ENCODE data around the gene U2AF1L4.
"Not testable (repeated sequence)": the region's sequence is repeated elsewhere in the genome, so short reads cannot be mapped to it uniquely, and the experiment has no call there.

U2AF1L4 gene

GRCh38 chr19:35739275-35740107 lies 5.7 kb downstream of the U2AF1L4 start:
- DNase-seq, result no peak

- DNase-seq, result no peak
Measured at GRCh38 chr19:35738887-35739229, 6.4 kb downstream of the U2AF1L4 start.

GRCh38 chr19:35738021-35738886 lies 7.0 kb downstream of the U2AF1L4 start:
- DNase-seq, result no peak

- no peak for DNase-seq
Measured at GRCh38 chr19:35736913-35737886, 8.0 kb downstream of the U2AF1L4 start.

GRCh38 chr19:35734889-35735288 lies 10.3 kb downstream of the U2AF1L4 start:
- no peak for DNase-seq

GRCh38 chr19:35734273-35734672 lies 10.9 kb downstream of the U2AF1L4 start:
- DNase-seq, result no peak

- no peak for DNase-seq
Measured at GRCh38 chr19:35733180-35734125, 11.8 kb downstream of the U2AF1L4 start.

- DNase-seq, result no peak
Measured at GRCh38 chr19:35732540-35733179, 12.6 kb downstream of the U2AF1L4 start.

GRCh38 chr19:35731779-35732405 lies 13.3 kb downstream of the U2AF1L4 start:
- no peak for DNase-seq

GRCh38 chr19:35731353-35731752 lies 13.9 kb downstream of the U2AF1L4 start:
- DNase-seq, result no peak

- DNase-seq, result no peak
Measured at GRCh38 chr19:35730326-35730725, 14.9 kb downstream of the U2AF1L4 start.

GRCh38 chr19:35729763-35730162 lies 15.5 kb downstream of the U2AF1L4 start:
- no peak for DNase-seq

- DNase-seq, result no peak
Measured at GRCh38 chr19:35729021-35729420, 16.2 kb downstream of the U2AF1L4 start.

- DNase-seq, result no peak
Measured at GRCh38 chr19:35727956-35728706, 17.1 kb downstream of the U2AF1L4 start.

- no peak for DNase-seq
Measured at GRCh38 chr19:35727053-35727955, 17.9 kb downstream of the U2AF1L4 start.

GRCh38 chr19:35725216-35725861 lies 19.9 kb downstream of the U2AF1L4 start:
- DNase-seq, result no peak

GRCh38 chr19:35724560-35724959 lies 20.7 kb downstream of the U2AF1L4 start:
- no peak for DNase-seq

- DNase-seq, result not testable (repeated sequence)
Measured at GRCh38 chr19:35724132-35724531, 21.1 kb downstream of the U2AF1L4 start.
